ENCODE data around the gene TSSC4. TPM values are rescaled to one million over a fixed set of nuclear protein-coding genes. Genes with fewer than 3 reads are reported as not detected.

The TSSC4 gene
- total RNA-seq, 1 experiment from 2014 or later, result 47.1 TPM

- intact Hi-C loops (cut with micrococcal nuclease), result no loop called here
- ATAC-seq, result no peak
- Histone ChIP-seq H3K79me2 (ENCODE audit: insufficient read depth, low read length) (no peaks in the 10 kb centered on the region), H3K36me3 (ENCODE audit: control insufficient read depth in 1 of 2, insufficient read depth in 2 of 2, low read length in 2 of 2) (no peaks in the 10 kb centered on the region), H3K9ac (ENCODE audit: low read length) (no peak overlapping the region), H3K4me2 (ENCODE audit: low read length) (peak overlapping the region; percentile 96; the same call in 1 of the 2 replicates), H2AFZ (ENCODE audit: low read depth, low read length, poor library complexity, severe bottlenecking) (no peak overlapping the region), H3K4me3 (replicated peaks in 1 of 2; ENCODE audit: low read depth in 1 of 2, low read length in 2 of 2) (no peak overlapping the region), H4K20me1 (ENCODE audit: insufficient read depth) (no peaks in the 10 kb centered on the region), H3K9me2 (ENCODE audit: insufficient read depth) (no peaks in the 10 kb centered on the region), H3K9me3 (ENCODE audit: control insufficient read depth in 1 of 2, insufficient read depth in 1 of 2, low read depth in 1 of 2, low read length in 2 of 2) (no peaks in the 10 kb centered on the region), H3K27me3 (ENCODE audit: insufficient read depth, low read length) (peaks cover 16% of the 10 kb centered on the region; the same call in 1 of the 2 replicates), H3K27ac (ENCODE audit: low read depth, low read length) (no peak overlapping the region; the same call in 1 of the 2 replicates), H3K4me1 (ENCODE audit: control insufficient read depth in 1 of 2, insufficient read depth in 2 of 2, low read length in 2 of 2) (peaks cover 13 to 21% of the 10 kb centered on the region in 2 experiments)
- RAD21 ChIA-PET (ENCODE audit: low non-redundant PET in 1 of 2, low total read pairs in 2 of 2, uncharacterized antibody in 2 of 2, unreplicated experiment in 2 of 2), result no interaction called here
- CTCF ChIA-PET, result no interaction called here
- no peak for DNase-seq (ENCODE audit: low read depth, low spot score)
- no TSS peak for BruUV-seq (replicated peaks)
- TF ChIP-seq SIN3A (IDR thresholded peaks at IDR 0.05; ENCODE audit: low read depth) (no peak), ZBTB33 (IDR thresholded peaks at IDR 0.05; ENCODE audit: extremely low read depth, insufficient replicate concordance, low read length) (no peak), TCF7L2 (IDR thresholded peaks at IDR 0.05; ENCODE audit: borderline replicate concordance, extremely low read depth, insufficient read depth, insufficient read length) (no peak), EZH2 (IDR thresholded peaks at IDR 0.05) (no peak)
- POLR2A ChIA-PET, result no interaction called here
Observed at GRCh38 chr11:2446590-2447252, 46.2 kb downstream of the TSSC4 start.

GRCh38 chr11:2447253-2447950, 46.9 kb downstream of the TSSC4 start:
- POLR2A ChIA-PET, result interaction anchor here (1.3 kb wide), 1 partner anchor 12 kb away, joined by 3 read pairs; no protein-coding TSS in a partner anchor
- no TSS peak for BruUV-seq (replicated peaks)
- no peak for DNase-seq (ENCODE audit: low read depth, low spot score)
- TF ChIP-seq ZNF274 (IDR thresholded peaks at IDR 0.05; ENCODE audit: low read depth, low read length) (no peak), SP1 (IDR thresholded peaks at IDR 0.05; ENCODE audit: low read depth) (no peak), ZBTB33 (IDR thresholded peaks at IDR 0.05; ENCODE audit: extremely low read depth, insufficient replicate concordance, low read length) (no peak), SIN3A (IDR thresholded peaks at IDR 0.05; ENCODE audit: low read depth) (no peak), EZH2 (IDR thresholded peaks at IDR 0.05) (no peak), POLR2A (IDR thresholded peaks at IDR 0.05; ENCODE audit: borderline replicate concordance, extremely low read depth, insufficient read depth, insufficient read length) (no peak), FOSL1 (IDR thresholded peaks at IDR 0.05; ENCODE audit: low read depth) (no peak), YY1 (IDR thresholded peaks at IDR 0.05; ENCODE audit: extremely low read depth, insufficient replicate concordance, low read depth, low read length) (no peak), MAX (IDR thresholded peaks at IDR 0.05) (no peak), ATF3 (IDR thresholded peaks at IDR 0.05) (no peak)

More at GRCh38 chr11:2447253-2447950, 46.9 kb downstream of the TSSC4 start:
- Histone ChIP-seq H3K9me3 (ENCODE audit: control insufficient read depth in 1 of 2, insufficient read depth in 1 of 2, low read depth in 1 of 2, low read length in 2 of 2) (no peaks in the 10 kb centered on the region), H3K27me3 (ENCODE audit: insufficient read depth, low read length) (peaks cover 15% of the 10 kb centered on the region; the same call in 1 of the 2 replicates), H3K9me2 (ENCODE audit: insufficient read depth) (no peaks in the 10 kb centered on the region), H3K27ac (ENCODE audit: low read depth, low read length) (no peak overlapping the region), H3K4me3 (replicated peaks in 1 of 2; ENCODE audit: low read depth in 1 of 2, low read length in 2 of 2) (no peak overlapping the region), H3K4me1 (ENCODE audit: control insufficient read depth in 1 of 2, insufficient read depth in 2 of 2, low read length in 2 of 2) (peaks cover 13 to 21% of the 10 kb centered on the region in 2 experiments), H3K9ac (ENCODE audit: low read length) (no peak overlapping the region), H4K20me1 (ENCODE audit: insufficient read depth) (no peaks in the 10 kb centered on the region), H3K36me3 (ENCODE audit: control insufficient read depth in 1 of 2, insufficient read depth in 2 of 2, low read length in 2 of 2) (no peaks in the 10 kb centered on the region), H3K4me2 (ENCODE audit: low read length) (no peak overlapping the region), H2AFZ (ENCODE audit: low read depth, low read length, poor library complexity, severe bottlenecking) (no peak overlapping the region), H3K79me2 (ENCODE audit: insufficient read depth, low read length) (no peaks in the 10 kb centered on the region)
- intact Hi-C loops (cut with micrococcal nuclease), result no loop called here
- RAD21 ChIA-PET (ENCODE audit: low non-redundant PET in 1 of 2, low total read pairs in 2 of 2, uncharacterized antibody in 2 of 2, unreplicated experiment in 2 of 2), result no interaction called here
- CTCF ChIA-PET, result no interaction called here
- no peak for ATAC-seq

Data from HCT116 (cell line).